Sciatic nerve (tissue), 2 donors: ENCODE results near the gene USP15. TPM values are rescaled to one million over a fixed set of nuclear protein-coding genes. Genes with fewer than 3 reads are reported as not detected.
"Not testable (repeated sequence)": the region's sequence is repeated elsewhere in the genome, so short reads cannot be mapped to it uniquely, and the experiment has no call there.

Experiments
- ATAC-seq: fragments of 200-7000 bp; cut with Tn5 transposase; one replicate; pipeline ENCODE4 v1.9.1; 2020; ENCODE audit warnings: mild to moderate bottlenecking, moderate library complexity
- DNase-seq: peaks from one replicate; pipeline ENCODE4 v3.0.0-alpha.2; 2020; ENCODE audit warnings: low spot score
- intact Hi-C: fragments of 100-400 bp; cut with DNase I; formaldehyde crosslinking; loops from one replicate; pipeline ENCODE4 v1.14.2; 2022
- total RNA-seq: library from RNA; stranded (reverse); fragmentation: NEBNext Ultra II Directional; extraction: Animal tissue kit (Norgen Biotek cat#: 25700); gene quantifications from one replicate; pipeline ENCODE4 v1.2.1, GENCODE V29; 2021
- donor health status: DM: no; HTN: no; CAD: no.
- donor health status: DM: no; HTN: no; CAD: no.

USP15 gene
- total RNA-seq, 1 donor from 2014 or later = 81.4 TPM

DNA sequence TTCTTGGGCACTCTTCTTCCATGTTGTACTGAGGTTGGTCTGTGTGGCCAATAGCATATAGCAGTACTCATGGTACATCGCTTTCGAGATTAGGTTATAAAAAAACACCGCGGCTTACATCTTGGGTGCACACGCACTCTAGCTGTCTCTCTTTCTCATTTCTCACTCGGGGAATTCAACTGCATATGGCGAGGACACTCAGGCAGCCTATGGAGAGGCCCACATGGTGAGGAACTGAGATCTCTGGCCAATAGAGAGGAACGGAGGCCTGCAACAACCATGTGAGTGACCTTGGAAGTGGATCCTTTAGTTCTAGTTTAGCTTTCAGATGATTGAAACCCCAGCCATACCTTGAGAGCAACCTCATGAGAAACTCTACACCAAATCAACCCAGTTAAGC is 45.6 kb downstream of the USP15 start:
- ATAC-seq = no peak
- DNase-seq = no peak
- intact Hi-C loops = no loop called here

DNA sequence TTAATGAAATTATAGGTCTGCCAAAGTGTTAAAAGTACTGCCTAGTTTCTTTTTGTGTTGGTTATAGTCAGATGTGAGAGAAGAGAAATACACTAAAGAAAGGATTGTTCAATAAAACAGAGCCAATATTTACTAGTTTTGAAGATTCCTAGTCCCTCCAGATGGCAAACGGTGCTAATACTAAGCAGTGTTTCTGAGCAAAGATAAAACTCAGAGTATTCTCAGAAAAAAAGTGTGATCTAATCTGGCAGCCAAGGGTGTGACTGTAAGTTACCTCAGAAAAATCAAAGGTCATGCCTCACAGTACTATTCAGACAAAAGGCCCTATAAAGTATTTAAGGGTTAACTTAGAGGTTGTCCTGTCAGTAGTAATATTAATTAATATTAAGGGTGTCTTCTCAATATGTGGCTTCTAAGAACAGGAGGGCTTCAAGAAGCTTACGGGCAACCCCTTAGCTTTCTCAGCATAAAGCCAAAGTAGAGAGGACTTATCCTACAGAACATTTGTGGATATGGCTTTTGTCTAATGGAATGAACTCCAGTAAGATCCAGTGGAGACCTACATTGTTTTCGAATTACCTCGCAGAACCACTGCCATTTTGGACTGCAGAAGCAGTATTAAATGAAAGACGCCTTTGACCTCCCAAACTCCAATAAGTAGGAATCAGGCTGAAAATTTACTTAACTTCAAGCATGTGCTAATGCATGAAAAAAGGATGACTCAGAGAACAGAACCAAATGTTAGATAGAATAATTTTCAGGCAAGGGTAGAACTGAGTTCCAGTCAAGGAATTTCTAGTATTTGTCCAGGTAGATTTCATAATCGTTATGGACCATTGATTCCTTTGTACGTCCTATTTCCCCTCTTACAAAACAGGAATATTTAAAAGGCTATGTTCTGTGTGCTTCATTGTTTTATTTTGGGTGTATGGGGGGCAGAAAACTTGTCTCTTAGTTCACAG is 46.6 kb downstream of the USP15 start:
- DNase-seq (no peak), ATAC-seq (no peak)
- intact Hi-C loops = no loop called here

DNA sequence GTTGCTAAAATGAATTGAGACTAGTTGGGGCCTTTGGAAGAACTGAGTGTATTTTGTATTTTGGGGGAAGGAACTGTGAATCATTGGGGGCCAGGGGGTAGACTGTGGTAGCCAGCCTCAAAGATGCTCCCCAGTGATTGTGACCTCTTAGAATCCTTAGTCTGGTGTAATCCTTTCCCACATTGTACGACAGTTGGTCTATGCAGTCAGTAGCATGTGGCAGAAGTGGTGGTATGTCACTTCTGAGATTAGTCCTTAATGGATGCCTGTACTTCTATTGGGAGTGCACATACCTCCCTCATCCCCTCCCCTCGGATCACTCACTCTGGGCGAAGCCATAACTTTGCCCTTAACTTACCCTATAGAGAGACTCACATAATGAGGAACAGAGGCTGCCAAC is 48.0 kb downstream of the USP15 start:
- DNase-seq (no peak), ATAC-seq (no peak)
- intact Hi-C loops = no loop called here

DNA sequence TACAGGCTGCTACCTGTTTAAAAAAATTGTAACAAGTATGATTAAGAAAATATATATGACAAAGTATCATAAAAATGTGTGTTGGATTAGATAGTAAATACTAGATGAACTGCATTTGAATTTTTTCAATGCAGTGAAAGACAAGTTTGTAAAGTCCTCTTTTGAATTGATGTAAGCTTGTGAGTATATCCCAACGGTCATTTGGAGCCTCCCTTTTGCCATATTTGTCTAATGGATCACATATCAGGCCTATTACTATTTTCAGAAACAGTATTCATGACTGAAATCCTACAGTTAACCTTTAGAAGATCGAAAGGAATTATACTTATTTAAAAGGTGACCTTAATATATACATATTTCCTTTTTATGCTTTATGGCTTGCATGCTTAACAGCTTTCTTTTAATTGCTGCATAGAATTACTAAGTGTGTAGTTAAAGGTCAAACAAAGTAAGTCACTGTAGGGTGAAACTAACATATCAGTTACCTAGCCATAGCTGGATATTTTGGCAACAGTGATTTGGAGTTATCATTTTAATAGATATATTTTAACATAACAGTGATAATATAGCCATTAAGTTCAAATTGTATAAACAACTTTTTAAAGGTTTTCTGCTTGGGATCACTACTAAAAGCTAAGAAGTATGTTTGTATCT is 53.6 kb downstream of the USP15 start:
- intact Hi-C loops = no loop called here
- ATAC-seq (no peak), DNase-seq (no peak)

DNA sequence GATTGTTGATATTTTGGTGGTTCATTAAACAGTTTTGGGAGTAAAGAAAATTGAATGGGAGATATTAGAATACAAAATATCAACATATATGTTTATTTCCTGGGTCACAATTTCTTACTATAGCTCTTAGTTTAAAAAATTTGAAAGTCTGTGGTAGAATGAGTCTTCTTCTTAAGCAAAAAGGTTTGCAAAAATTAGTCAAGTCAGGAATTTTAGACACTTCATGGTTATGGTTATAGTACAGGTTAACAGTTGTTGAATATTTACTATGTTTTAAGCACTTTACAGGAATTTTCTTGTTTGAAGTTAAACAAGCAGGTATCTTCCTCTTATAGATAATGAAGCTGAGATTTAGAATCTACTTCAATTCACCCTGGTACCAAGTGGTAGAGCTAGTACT is 56.8 kb downstream of the USP15 start:
- intact Hi-C loops = no loop called here
- DNase-seq = no peak
- no peak for ATAC-seq

DNA sequence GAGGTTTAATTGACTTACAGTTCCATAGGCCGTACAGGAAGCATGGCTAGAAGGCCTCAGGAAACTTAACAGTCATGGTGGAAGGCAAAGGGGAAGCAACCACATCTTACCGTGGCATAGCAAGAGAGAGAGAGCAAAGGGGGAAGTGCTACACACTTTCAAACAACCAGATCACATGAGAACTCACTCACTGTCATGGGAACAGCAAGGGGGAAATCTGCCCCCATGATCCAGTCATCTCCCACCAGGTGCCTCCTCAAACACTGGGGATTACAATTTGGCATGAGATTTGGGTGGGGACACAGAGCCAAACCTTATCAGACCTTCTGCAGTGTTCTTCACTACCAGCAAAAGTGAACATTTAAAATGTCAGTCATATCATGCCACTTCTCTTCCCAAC is 58.9 kb downstream of the USP15 start:
- no peak for ATAC-seq
- DNase-seq = no peak
- intact Hi-C loops = no loop called here

DNA sequence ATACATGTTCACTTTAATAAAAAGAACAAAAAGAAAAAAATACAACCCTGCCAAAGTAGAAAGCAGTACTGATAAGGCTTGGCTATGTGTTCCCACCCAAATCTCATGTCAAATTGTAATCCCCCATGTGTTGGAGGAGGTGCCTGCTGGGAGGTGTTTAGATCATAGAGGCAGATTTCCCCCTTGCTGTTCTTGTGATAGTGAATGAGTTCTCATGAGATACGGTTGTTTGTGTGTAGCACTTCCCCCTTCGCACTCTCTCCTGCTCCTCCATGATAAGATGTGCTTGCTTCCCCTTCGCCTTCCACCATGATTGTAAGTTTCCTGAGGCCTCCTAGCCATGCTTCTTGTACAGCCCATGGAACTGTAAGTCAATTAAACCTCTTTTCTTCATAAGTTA is 59.9 kb downstream of the USP15 start:
- intact Hi-C loops = no loop called here
- no peak for DNase-seq
- no peak for ATAC-seq

DNA sequence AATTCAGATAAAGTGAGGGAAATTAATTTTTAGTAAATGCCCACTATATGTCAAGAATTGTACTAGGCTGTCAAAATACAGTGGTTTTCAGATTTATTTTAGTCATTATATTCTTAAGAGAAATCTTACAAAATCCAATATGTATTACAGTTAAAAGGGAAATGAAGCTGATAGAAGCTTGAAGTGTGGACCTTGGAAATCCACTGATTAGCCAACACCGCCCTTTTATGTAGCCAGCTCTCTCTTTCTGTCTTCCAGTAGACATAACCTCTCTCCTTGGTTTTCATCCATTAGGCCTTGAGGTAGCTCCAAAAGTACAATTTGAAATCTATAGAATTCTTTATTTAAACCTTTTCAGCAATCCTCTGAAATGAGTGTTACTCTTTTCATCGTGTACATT is 63.2 kb downstream of the USP15 start:
- ATAC-seq = no peak
- intact Hi-C loops = no loop called here
- no peak for DNase-seq

DNA sequence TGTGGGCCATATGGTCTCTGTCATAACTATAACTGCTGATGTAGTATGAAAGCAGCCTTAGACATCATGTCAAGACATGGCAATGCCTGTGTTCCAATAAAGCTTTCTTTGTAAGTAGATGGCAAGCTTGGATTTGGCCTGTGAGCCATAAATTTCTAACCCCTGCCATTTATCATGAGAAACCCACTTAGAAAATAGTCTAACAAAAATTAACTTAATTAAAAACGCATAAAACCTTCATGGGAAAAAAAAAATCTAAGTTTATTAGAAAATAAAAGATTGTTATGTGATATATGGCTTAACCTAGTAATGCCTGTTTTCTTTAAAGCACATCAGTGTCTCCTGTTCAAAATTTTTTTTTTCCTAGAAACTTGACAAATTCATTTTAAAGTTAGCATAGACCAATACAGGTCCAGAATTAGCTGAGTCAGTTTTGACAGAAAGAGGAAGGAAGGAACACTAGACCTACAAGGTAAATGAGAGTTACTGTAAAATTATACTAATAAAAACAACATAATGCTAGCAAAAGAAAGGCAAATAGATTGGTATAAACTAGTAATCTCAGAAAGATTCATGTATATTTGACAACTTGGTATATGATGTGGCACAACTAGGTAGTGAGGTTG is 68.2 kb downstream of the USP15 start:
- DNase-seq (no peak), ATAC-seq (no peak)
- intact Hi-C loops = no loop called here

DNA sequence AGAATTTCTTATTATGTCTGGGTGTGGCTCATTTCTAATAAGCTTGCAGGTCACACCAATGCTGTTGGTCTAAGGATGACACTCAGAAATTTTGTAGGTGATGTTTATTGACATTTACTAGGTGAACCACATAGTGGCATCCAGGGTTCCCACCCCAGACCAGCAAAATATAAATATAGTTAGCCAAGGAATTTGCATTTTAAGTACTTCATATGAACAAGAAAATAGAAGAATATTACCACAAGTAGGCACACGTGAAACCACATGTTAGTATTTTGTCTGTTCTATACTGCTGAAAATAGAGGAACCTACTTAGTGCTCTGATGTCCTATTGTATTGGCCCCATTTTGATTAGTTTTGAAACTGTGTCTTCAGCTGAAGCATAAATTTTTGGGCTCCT is 71.1 kb downstream of the USP15 start:
- intact Hi-C loops = no loop called here
- ATAC-seq (no peak), DNase-seq (no peak)

DNA sequence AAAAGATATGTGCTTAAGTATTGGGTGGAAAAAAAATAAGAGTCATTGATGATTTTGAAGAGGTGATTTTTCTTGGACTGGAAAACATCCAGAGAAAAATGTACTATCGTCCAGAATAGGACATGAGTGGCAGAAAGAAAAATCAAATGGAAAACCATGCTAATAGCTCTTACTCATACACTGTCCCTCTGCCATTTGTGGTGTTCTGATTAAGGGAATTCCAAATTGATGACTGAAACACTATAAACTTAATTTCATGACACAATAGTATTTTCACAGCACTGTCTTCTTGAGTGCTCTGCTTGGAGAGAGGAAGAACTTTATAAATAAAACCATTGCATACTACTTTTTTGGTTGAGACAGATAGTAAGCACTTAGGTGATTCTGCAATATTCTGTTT is 72.4 kb downstream of the USP15 start:
- no peak for ATAC-seq

DNA sequence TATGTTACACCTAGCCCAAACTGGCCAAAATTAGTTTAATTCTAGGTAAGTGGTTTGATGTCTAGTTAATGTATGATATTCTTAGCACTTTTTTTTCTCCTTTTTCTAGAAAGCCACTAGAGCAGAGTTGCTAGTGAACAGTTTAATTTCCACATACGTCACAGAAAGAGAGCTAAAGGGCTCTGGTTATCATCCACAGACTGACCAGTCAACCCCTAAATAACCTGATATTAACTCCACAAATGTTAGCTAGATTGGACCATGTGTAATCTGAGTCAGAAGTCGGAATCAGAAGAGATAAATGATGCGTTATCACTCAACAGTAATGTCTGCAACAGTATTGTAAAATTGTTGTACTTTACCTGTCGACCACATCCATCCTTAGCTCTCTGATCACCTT is 74.9 kb downstream of the USP15 start:
- no peak for ATAC-seq
- intact Hi-C loops = no loop called here
- DNase-seq = no peak

More for the DNA sequence above, 72.4 kb downstream of the USP15 start:
- intact Hi-C loops = no loop called here
- no peak for DNase-seq

DNA sequence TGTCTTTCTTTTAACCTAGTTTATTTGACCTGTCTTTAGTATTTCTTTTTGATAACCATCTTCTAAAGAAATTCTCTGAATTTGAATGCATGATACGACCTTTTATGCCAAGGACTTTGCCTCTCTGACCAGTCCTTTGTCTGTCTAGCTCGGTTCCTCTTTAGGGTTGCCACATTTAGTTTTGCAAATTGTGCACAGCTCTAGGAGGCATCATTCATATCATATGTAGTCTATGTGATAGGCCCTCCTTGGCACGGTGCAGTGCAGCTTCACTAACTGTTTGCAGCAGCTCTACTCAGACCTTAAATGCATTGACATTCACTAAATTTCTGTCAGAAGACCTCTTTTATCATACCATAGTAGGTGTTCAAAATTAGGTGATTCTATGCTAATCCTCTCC is 75.6 kb downstream of the USP15 start:
- DNase-seq (no peak), ATAC-seq (no peak)
- intact Hi-C loops = no loop called here

DNA sequence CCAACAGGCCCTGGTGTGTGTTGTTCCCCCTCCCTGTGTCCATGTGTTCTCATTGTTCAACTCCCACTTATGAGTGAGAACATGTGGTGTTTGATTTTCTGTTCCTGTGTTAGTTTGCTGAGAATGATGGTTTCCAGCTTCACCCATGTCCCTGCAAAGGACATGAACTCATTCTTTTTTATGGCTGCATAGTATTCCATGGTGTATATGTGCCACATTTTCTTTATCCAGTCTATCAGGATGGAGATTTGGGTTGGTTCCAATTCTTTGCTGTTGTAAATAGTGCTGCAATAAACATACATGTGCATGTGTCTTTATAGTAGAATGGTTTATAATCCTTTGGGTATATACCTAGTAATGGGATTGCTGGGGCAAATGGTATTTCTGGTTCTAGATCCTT is 77.4 kb downstream of the USP15 start:
- intact Hi-C loops, ATAC-seq, DNase-seq: not testable (repeated sequence)

DNA sequence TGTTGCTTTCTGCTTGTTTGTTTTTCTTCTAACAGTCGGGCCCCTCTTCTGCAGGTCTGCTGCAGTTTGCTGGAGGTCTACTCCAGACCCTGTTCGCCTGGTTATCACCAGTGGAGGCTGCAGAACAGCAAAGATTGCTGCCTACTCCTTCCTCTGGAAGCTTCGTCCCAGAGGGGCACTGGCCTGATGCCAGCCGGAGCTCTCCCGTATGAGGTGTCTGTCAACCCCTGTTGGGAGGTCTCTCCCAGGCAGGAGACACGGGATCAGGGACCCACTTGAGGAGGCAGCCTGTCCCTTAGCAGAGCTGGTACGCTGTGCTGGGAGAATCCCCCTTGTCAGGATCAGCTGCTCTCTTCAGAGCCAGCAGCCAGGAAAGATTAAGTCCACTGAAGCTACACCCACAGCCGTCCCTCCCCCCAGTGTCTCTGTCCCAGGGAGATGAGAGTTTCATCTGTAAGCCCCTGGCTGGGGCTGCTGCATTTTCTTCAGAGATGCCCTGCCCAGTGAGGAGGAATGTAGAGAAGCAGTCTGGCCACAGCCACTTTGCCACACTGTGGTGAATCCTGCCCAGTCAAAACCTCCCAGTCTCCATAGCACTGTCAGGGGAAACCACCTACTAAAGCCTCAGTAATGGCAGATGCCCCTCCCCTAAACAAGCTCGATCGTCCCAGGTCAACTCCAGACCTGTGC is 82.6 kb downstream of the USP15 start:
- intact Hi-C loops, ATAC-seq, DNase-seq: not testable (repeated sequence)

DNA sequence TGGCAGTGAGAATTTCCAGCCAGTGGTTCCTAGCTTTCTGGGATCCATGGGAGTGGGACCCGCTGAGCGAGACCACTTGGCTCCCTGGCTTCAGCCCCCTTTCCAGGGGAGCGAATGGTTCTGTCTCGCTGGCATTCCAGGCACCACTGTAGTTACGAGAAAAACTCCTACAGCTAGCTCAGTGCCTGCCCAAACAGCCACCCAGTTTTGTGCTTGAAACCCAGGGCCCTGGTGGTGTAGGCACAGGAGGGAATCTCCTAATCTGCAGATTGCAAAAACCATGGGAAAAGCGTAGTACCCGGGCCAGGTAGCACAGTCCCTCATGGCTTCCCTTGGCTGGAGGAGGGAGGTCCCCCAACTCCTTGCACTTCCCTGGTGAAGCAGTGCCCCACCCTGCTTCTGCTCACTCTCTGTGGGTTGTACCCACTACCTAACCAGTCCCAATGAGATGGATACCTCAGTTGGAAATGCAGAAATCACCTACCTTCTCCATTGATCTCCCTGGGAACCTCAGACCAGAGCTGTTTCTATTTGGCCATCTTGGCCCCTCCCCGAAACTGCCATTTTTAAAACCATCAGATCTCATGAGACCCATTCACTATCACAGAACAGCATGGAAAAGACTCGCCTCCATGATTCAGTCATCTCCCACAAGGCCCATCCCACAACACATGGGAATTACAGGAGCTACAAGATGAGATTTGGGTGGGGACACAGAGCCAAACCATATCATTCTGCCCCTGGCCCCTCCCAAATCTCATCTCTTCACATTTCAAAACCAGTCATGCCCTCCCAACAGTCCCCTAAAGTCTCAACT is 83.3 kb downstream of the USP15 start:
- intact Hi-C loops, ATAC-seq, DNase-seq: not testable (repeated sequence)

DNA sequence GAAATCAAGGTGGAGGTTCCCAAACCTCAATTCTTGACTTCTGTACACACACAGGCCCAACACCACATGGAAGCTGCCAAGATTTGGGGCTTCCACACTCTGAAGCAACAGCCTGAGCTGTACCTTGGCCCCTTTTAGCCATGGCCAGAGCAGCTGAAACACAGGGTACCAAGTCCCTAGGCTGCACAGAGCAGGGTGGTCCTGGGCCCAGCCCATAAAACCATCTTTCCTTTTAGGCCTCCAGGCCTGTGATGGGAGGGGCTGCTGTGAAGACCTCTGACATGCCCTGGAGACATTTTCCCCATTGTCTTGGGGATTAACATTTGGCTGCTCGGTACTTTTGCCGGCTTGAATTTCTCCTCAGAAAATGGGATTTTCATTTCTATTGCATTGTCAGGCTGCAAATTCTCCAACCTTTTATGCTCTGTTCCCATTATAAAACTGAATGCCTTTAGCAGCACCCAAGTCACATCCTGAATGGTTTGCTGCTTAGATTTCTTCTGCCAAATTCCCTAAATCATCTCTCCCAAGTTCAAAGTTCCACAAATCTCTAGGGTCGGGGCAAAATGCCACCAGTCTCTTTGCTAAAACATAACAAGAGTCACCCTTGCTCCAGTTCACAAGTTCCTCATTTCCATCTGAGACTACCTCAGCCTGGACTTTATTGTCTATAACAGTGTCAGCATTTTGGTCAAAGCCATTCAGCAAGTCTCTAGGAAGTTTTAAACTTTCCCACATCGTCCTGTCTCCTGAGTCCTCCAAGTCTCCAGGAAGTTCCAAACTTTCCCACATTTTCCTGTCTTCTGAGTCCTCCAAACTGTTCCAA is 84.7 kb downstream of the USP15 start:
- intact Hi-C loops, DNase-seq, ATAC-seq: not testable (repeated sequence)

DNA sequence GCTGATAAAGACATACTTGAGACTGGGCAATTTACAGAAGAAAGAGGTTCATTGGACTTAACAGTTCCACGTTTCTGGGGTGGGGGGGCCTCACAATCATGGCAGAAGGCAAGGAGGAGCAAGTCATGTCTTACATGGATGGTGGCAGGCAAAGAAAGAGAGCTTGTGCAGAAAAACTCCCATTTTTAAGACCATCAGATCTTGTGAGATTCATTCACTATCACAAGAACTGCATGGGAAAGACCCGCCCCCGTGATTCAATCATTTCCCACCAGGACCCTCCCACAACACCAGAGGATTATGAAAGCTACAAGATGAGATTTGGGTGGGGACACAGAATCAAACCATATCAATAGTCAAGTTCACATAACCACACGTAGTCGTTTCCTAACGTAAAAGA is 85.5 kb downstream of the USP15 start:
- intact Hi-C loops = no loop called here
- ATAC-seq (no peak), DNase-seq (no peak)
